Measurements from ENCODE around the gene ZSCAN32.

ZSCAN32 gene

DNA sequence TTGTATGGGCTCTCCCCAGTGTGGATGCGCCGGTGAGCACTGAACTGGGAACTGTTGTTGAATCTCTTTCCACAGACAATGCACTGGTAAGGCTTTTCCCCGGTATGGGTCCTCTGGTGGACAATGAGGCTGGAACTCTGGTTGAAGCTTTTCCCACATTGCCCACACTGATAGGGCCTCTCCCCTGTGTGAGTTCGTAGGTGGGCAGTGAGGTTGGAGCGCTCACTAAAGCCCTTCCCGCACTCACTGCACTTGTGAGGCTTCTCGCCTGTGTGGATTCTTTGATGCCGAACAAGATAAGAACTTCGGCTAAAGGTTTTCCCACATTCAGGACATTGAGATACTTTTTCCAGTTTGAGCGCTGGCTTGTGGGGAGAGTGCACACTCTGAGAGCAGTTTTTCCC is 17.8 kb downstream of the ZSCAN32 start:
- peaks cover 71% of the 10 kb centered on the region for H3K36me3 Mint-ChIP-seq (ENCODE audit: low read depth)
- no peak overlapping the region for H3K27ac Mint-ChIP-seq
- H3K9me3 Mint-ChIP-seq = peaks cover 87% of the 10 kb centered on the region
- H3K4me1 Mint-ChIP-seq (ENCODE audit: low read depth) = no peaks in the 10 kb centered on the region
- no peak overlapping the region for H3K4me3 Mint-ChIP-seq
- intact Hi-C loops (cut with micrococcal nuclease) = no loop called here
- no peaks in the 10 kb centered on the region for H3K27me3 Mint-ChIP-seq

DNA sequence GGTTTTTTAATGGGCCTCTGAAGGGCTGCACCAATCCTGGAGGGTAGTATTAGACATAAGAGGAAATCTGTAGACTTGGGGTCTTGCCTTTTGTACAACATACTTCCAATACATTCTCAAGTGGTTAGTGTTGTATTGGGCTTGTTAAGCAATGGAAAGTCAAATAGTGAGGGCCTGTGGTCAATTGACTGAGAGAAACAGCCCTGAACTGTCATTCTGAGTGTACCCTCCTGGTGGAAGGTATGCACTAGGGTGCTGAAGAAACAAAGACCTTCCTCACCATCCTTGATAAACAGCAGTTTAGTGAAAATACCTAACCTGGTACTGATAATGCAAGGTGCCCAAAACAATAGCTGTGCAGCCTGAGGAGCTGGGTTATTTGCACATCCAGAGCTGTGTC is 22.9 kb downstream of the ZSCAN32 start:
- Mint-ChIP-seq H3K36me3 (ENCODE audit: low read depth) (peaks cover 21% of the 10 kb centered on the region), H3K4me1 (ENCODE audit: low read depth) (no peaks in the 10 kb centered on the region), H3K27ac (no peak overlapping the region), H3K9me3 (peaks cover 99% of the 10 kb centered on the region), H3K27me3 (no peaks in the 10 kb centered on the region), H3K4me3 (no peak overlapping the region)
- intact Hi-C loops (cut with micrococcal nuclease) = no loop called here

DNA sequence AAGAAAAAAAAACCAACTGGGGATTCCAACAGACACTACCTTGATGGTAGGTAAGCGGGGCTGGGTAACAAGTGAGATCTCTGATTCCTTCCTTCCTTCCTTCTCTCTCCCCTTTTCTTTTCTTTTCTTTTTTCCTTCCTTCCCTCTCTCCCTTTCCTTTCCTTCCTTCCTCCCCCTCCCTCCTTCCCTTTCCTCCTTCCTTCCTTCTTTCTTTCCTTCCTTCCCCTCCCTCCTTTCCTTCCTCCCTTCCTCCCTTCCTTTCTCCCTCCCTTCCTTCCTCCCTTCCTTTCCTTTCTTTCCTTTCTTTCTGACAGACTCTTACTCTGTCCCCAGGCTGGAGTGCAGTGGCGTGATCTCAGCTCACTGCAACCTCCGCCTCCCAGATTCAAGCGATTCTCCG is 25.1 kb downstream of the ZSCAN32 start:
- no peaks in the 10 kb centered on the region for H3K36me3 Mint-ChIP-seq (ENCODE audit: low read depth)
- H3K9me3 Mint-ChIP-seq = peaks cover 76% of the 10 kb centered on the region
- no peak overlapping the region for H3K4me3 Mint-ChIP-seq
- intact Hi-C loops (cut with micrococcal nuclease) = no loop called here
- no peak overlapping the region for H3K27ac Mint-ChIP-seq
- no peaks in the 10 kb centered on the region for H3K27me3 Mint-ChIP-seq
- no peaks in the 10 kb centered on the region for H3K4me1 Mint-ChIP-seq (ENCODE audit: low read depth)

DNA sequence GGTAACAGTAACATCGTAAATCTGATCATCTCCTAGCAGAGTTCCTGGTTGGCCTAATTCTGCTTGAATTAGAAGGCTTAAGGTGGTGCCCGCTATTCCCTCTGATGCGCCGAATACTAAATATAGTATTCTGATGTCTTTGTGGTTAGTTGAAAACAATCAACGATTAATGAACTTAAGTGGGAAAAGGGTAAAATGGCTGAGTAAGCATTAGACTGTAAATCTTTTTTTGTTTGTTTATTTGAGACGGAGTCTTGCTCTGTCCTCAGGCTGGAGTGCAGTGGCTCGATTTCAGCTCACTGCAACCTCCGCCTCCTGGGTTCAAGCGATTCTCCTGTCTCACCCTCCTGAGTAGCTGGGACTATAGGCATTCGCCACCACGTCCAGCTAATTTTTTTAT is 31.7 kb downstream of the ZSCAN32 start:
- peaks cover 15% of the 10 kb centered on the region for H3K27me3 Mint-ChIP-seq
- H3K4me3 Mint-ChIP-seq = no peak overlapping the region
- no peaks in the 10 kb centered on the region for H3K4me1 Mint-ChIP-seq (ENCODE audit: low read depth)
- intact Hi-C loops (cut with micrococcal nuclease) = no loop called here
- no peak overlapping the region for H3K27ac Mint-ChIP-seq
- H3K36me3 Mint-ChIP-seq (ENCODE audit: low read depth) = peaks cover 12% of the 10 kb centered on the region
- H3K9me3 Mint-ChIP-seq = peaks cover 11% of the 10 kb centered on the region

DNA sequence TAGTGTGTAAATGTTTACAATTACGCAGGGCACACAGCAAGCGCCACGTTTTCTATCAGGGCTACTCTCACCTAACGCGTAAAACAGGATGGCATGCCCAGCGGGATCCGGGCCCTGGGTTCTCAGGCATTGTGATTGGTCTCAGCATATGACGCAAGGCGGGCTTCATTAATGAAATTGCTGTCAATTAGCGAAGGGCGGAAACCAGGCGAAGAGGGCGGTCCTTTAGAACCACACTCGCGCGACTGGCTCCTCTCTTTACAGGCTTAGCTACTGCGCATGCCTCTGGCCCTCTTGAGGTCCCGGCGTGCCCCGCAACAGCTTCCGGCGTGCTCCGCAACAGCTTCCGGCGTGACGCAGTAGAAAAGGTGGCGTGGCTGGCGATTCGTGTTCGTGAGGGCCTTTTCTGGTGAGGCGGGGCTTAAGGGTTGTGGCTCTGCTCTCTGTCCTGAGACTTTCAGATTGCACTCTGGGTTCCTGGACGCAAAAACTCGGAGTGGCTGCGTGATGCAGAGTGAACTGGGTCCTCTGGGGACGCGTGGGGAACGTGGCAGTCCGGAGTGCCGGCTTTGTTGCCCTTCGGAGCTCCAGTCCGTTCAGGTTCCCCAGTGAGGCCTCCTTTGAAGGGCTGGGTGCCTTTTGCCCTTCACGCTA is 35.9 kb downstream of the ZSCAN32 start:
- Mint-ChIP-seq H3K9me3 (peaks cover 37% of the 10 kb centered on the region), H3K36me3 (ENCODE audit: low read depth) (peaks cover 12% of the 10 kb centered on the region), H3K4me1 (ENCODE audit: low read depth) (no peaks in the 10 kb centered on the region), H3K27me3 (peaks cover 32% of the 10 kb centered on the region), H3K4me3 (peak overlapping the region; percentile 61), H3K27ac (no peak overlapping the region)
- intact Hi-C loops (cut with micrococcal nuclease) = no loop called here

DNA sequence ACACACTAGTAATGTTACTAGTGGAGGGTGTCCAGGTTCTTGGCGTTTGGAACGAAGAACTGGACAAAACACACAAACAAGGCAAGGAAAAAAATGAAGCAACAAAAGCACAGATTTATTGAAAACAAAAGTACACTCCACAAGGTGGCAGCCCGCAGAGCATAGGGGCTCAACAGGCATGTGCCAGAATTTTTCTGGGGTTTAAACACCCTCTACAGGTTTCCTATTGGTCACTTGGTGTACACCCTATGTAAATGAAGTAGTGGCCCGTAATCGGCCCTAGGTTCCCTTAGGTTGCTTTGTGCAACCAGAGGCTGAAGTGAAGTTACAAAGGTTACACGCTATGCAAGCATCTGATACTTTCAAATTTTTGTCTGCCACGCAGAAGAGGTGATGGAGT is 37.0 kb downstream of the ZSCAN32 start:
- H3K27ac Mint-ChIP-seq = no peak overlapping the region
- H3K27me3 Mint-ChIP-seq = peaks cover 33% of the 10 kb centered on the region
- peaks cover 12% of the 10 kb centered on the region for H3K36me3 Mint-ChIP-seq (ENCODE audit: low read depth)
- H3K4me3 Mint-ChIP-seq = no peak overlapping the region
- intact Hi-C loops (cut with micrococcal nuclease) = no loop called here
- H3K4me1 Mint-ChIP-seq (ENCODE audit: low read depth) = no peaks in the 10 kb centered on the region
- peaks cover 37% of the 10 kb centered on the region for H3K9me3 Mint-ChIP-seq

DNA sequence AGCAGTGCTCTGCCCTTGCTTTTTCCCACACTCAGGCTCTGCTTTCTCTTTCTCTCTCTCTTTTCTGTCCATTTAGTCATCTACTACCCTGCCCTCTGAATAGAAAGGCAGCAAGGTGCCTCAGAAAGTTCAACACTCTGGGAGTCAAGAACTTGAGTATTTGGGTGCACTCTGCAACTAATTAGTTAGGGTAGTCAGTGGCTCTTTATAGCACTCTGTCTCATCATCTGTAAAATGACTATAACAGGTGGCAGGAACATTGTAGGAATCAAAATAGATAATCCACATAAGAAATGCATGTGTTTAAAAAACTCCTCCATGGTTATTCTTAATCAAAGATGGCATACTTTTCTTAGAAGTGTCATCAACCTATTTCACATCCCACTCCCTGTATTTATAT is 37.9 kb downstream of the ZSCAN32 start:
- Mint-ChIP-seq H3K27ac (no peak overlapping the region), H3K4me3 (no peak overlapping the region), H3K27me3 (peaks cover 33% of the 10 kb centered on the region), H3K36me3 (ENCODE audit: low read depth) (peaks cover 12% of the 10 kb centered on the region), H3K9me3 (peaks cover 37% of the 10 kb centered on the region), H3K4me1 (ENCODE audit: low read depth) (no peaks in the 10 kb centered on the region)
- intact Hi-C loops (cut with micrococcal nuclease) = no loop called here

DNA sequence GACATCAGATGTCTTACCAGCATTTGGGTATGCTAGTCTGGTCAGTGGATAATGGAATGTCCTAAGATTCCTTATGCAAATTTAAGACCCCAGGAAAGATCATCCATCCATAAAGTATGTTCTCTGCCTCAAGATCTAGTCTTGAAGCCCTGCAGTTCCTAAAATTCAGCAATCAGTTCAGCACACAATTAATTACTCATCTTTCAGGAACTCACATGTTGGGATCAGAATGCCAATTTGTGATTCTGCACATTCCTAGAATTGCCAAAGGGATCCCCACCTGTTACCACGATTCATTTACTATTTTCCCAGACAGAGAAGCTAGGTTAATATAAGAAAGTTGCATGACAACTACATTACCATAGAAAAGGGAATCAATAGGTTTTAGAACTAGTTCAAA is 41.9 kb downstream of the ZSCAN32 start:
- intact Hi-C loops (cut with micrococcal nuclease) = no loop called here
- H3K27ac Mint-ChIP-seq = no peak overlapping the region
- no peaks in the 10 kb centered on the region for H3K4me1 Mint-ChIP-seq (ENCODE audit: low read depth)
- no peak overlapping the region for H3K4me3 Mint-ChIP-seq
- peaks cover 70% of the 10 kb centered on the region for H3K9me3 Mint-ChIP-seq
- H3K27me3 Mint-ChIP-seq = peaks cover 22% of the 10 kb centered on the region
- no peaks in the 10 kb centered on the region for H3K36me3 Mint-ChIP-seq (ENCODE audit: low read depth)

DNA sequence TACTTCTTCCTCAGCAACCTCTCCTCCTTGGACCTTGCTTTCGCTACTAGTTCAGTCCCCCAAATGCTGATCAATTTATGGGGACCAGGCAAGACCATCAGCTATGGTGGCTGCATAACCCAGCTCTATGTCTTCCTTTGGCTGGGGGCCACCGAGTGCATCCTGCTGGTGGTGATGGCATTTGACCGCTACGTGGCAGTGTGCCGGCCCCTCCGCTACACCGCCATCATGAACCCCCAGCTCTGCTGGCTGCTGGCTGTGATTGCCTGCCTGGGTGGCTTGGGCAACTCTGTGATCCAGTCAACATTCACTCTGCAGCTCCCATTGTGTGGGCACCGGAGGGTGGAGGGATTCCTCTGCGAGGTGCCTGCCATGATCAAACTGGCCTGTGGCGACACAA is 44.7 kb downstream of the ZSCAN32 start:
- peaks cover 13% of the 10 kb centered on the region for H3K27me3 Mint-ChIP-seq
- H3K9me3 Mint-ChIP-seq = peaks cover 51% of the 10 kb centered on the region
- H3K4me1 Mint-ChIP-seq (ENCODE audit: low read depth) = peaks cover 5% of the 10 kb centered on the region
- H3K36me3 Mint-ChIP-seq (ENCODE audit: low read depth) = no peaks in the 10 kb centered on the region
- H3K4me3 Mint-ChIP-seq = no peak overlapping the region
- intact Hi-C loops (cut with micrococcal nuclease) = no loop called here
- H3K27ac Mint-ChIP-seq = no peak overlapping the region

DNA sequence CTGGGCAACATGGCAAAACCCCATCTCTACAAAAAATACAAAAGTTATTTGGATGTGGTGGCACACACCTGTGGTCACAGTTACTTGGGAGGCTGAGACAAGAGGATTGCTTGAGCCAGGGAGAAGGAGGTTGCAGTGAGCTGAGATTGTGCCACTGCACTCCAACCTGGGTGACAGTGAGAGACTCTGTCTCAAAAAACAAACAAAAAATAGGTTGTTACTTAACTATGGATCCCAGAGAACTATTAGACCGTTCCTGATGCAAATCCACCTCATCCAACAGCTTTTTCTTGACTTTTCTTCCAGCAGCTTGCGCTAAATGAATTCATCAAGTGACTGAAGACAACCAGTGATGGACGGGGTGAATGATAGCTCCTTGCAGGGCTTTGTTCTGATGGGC is 45.2 kb downstream of the ZSCAN32 start, which contains the start of gene OR2C1:
Gene OR2C1, plus strand, starts transcription at position 301 of the 400 bp plus-strand sequence. Its CDS starts 52 bp downstream, at position 353.
- peaks cover 5% of the 10 kb centered on the region for H3K4me1 Mint-ChIP-seq (ENCODE audit: low read depth)
- peaks cover 13% of the 10 kb centered on the region for H3K27me3 Mint-ChIP-seq
- no peaks in the 10 kb centered on the region for H3K36me3 Mint-ChIP-seq (ENCODE audit: low read depth)
- peaks cover 45% of the 10 kb centered on the region for H3K9me3 Mint-ChIP-seq
- no peak within 1 kb of the TSS for H3K27ac Mint-ChIP-seq
- intact Hi-C loops (cut with micrococcal nuclease) = no loop called here
- no peak within 1 kb of the TSS for H3K4me3 Mint-ChIP-seq

DNA sequence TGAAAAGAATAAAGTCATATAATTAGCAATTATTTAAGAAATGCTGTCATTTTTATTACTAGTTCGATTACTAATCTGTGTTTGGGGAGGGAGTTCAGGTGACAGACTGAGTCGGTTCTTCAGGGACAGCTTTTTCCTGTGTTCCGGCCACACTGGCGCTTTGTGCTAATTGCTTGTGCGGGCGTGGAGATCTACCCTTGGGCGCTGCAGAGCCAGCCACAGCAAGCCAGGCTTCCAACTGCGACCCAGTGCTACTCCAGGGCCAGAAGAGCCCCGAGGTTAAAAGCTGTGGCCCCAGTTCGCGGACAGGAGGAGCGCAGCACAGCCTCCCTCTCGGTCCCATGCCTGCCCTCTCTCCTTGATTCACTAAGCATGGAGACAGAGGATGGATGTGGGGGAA is 51.6 kb downstream of the ZSCAN32 start:
- peaks cover 7% of the 10 kb centered on the region for H3K27me3 Mint-ChIP-seq
- intact Hi-C loops (cut with micrococcal nuclease) = no loop called here
- no peak overlapping the region for H3K4me3 Mint-ChIP-seq
- H3K27ac Mint-ChIP-seq = no peak overlapping the region
- peaks cover 5% of the 10 kb centered on the region for H3K4me1 Mint-ChIP-seq (ENCODE audit: low read depth)
- H3K9me3 Mint-ChIP-seq = peaks cover 33% of the 10 kb centered on the region
- H3K36me3 Mint-ChIP-seq (ENCODE audit: low read depth) = no peaks in the 10 kb centered on the region

DNA sequence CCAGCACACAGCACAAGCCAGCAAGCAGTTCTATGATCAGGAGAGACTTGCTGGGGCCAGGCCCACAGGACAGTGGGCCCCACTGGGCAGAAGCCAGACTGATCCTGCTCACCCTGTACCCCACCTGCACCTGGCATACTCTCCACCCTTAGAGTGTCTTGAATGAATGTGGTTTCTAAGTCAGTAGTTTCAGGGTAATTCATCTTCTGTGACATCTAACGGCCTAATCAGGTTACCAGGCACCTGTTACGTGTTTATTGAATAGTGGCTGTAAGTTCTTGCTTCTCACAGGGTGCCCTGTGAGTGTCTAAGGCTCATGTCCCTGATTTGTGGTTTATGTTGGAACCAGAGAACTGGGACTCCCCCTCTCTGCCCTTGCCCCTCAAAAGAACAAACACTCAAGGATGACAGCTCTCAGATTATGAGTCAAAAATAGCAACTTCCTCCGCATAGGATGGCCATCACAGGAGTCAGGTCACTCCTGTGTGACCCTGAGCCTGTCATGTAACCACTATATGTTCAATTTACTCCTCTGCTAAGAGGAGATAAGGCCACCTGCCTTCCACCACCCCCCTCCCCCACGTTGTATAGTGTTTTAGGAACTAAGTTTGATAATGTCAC is 52.1 kb downstream of the ZSCAN32 start:
- intact Hi-C loops (cut with micrococcal nuclease) = no loop called here
- peaks cover 7% of the 10 kb centered on the region for H3K27me3 Mint-ChIP-seq
- no peaks in the 10 kb centered on the region for H3K36me3 Mint-ChIP-seq (ENCODE audit: low read depth)
- no peak overlapping the region for H3K4me3 Mint-ChIP-seq
- no peak overlapping the region for H3K27ac Mint-ChIP-seq
- H3K4me1 Mint-ChIP-seq (ENCODE audit: low read depth) = peaks cover 4% of the 10 kb centered on the region
- H3K9me3 Mint-ChIP-seq = peaks cover 28% of the 10 kb centered on the region

DNA sequence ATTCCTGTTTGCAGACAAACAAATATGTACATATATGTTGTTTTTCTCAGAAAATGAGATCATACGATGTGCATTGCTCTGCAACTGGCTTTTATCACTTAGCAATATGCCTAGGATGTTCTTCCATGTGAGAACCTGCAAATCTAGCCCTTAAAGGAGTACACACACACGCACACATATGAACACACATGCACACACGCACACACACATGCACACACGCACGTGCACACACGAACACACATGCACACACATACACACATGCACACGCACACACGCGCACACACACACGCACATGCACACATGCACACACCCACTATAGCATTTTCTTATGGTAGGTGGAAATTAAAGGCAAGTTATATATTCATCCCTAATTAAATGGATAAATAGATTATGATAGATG is 53.2 kb downstream of the ZSCAN32 start:
- Mint-ChIP-seq H3K27ac (no peak overlapping the region), H3K27me3 (peaks cover 5% of the 10 kb centered on the region), H3K36me3 (ENCODE audit: low read depth) (no peaks in the 10 kb centered on the region), H3K4me1 (ENCODE audit: low read depth) (no peaks in the 10 kb centered on the region), H3K4me3 (no peak overlapping the region), H3K9me3 (peaks cover 28% of the 10 kb centered on the region)
- intact Hi-C loops (cut with micrococcal nuclease) = no loop called here

DNA sequence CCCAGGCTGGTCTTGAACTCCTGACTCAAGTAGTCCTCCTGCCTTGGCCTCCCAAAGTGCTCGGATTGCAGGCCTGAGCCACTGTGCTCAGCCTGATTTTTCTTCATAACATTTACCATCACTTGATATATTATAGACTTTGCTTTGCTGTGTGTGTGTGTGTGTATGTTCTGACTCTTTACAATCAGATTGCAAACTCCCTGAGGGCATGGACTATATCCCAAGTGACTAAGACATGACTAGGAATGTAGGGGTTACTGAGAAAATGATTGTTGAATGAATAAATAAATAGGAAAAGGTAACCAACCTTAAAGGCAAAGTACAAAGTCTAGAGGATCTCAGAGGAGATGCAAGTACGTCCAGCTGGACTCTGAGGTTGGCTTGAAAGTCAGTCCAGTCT is 54.8 kb downstream of the ZSCAN32 start:
- H3K4me1 Mint-ChIP-seq (ENCODE audit: low read depth) = no peaks in the 10 kb centered on the region
- intact Hi-C loops (cut with micrococcal nuclease) = no loop called here
- no peaks in the 10 kb centered on the region for H3K36me3 Mint-ChIP-seq (ENCODE audit: low read depth)
- H3K4me3 Mint-ChIP-seq = no peak overlapping the region
- H3K27me3 Mint-ChIP-seq = peaks cover 4% of the 10 kb centered on the region
- no peak overlapping the region for H3K27ac Mint-ChIP-seq
- H3K9me3 Mint-ChIP-seq = peaks cover 32% of the 10 kb centered on the region

Data from dendritic cell treated with granulocyte-macrophage colony-stimulating factor and Interleukin-4, amounts not matched to agents 40 ng/mL and 50 ng/mL, for 4 days (primary cell).